A673 (cell line): ENCODE data around the gene UGT1A9.

ENCODE experiments used
- EZH2 ChIP-seq: fragments of 200-600 bp; sonication (generic); IDR thresholded peaks from 2 replicates; pipeline ENCODE4 v1.6.1; 2017; ENCODE audit warnings: borderline replicate concordance, low read depth, mild to moderate bottlenecking, mixed read lengths, antibody characterized with exemption, low read length; ENCODE audit not compliant: poor library complexity, severe bottlenecking
- TF ChIP-seq, protein P1 (sequence below): fragments of 300-800, 200-600 bp; sonication (generic); conservative IDR thresholded peaks from 2 replicates; pipeline ENCODE4 v1.5.1; 2017; ENCODE audit warnings: low read depth, mild to moderate bottlenecking, antibody characterized with exemption, low read length, moderate library complexity, mixed read lengths

DNA sequence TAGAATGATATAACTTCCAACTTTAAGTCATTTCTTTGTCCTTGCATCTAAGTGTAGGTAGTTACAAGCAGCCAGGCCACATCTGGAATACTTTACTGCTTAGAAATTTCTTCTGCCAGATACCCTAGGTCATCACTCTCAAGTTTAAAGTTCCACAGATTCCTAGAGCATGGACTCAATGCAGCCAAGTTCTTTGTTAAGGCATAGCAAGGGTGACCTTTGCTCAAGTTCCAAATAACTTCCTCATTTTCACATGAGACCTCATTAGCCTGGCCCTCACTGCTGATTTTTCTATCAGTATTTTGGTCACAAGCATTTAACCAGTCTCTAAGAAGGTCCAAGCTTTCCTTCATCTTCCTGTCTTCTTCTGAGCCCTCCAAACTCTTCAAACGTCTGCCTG is 7.8 kb upstream of the UGT1A9 start:
- TF ChIP-seq, protein P1, sequence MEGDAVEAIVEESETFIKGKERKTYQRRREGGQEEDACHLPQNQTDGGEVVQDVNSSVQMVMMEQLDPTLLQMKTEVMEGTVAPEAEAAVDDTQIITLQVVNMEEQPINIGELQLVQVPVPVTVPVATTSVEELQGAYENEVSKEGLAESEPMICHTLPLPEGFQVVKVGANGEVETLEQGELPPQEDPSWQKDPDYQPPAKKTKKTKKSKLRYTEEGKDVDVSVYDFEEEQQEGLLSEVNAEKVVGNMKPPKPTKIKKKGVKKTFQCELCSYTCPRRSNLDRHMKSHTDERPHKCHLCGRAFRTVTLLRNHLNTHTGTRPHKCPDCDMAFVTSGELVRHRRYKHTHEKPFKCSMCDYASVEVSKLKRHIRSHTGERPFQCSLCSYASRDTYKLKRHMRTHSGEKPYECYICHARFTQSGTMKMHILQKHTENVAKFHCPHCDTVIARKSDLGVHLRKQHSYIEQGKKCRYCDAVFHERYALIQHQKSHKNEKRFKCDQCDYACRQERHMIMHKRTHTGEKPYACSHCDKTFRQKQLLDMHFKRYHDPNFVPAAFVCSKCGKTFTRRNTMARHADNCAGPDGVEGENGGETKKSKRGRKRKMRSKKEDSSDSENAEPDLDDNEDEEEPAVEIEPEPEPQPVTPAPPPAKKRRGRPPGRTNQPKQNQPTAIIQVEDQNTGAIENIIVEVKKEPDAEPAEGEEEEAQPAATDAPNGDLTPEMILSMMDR, result no peak
- no peak for TF ChIP-seq EZH2
